HG03097 (cell line): ENCODE data around the gene RAPGEF2.
"Not testable (repeated sequence)": the region's sequence is repeated elsewhere in the genome, so short reads cannot be mapped to it uniquely, and the experiment has no call there.

Source experiments
- ATAC-seq: cut with Tn5 transposase; IDR thresholded peaks from one replicate; pipeline ENCODE4 v1.9.1; 2021; ENCODE audit not compliant: unreplicated experiment, low FRiP score

RAPGEF2 gene

DNA sequence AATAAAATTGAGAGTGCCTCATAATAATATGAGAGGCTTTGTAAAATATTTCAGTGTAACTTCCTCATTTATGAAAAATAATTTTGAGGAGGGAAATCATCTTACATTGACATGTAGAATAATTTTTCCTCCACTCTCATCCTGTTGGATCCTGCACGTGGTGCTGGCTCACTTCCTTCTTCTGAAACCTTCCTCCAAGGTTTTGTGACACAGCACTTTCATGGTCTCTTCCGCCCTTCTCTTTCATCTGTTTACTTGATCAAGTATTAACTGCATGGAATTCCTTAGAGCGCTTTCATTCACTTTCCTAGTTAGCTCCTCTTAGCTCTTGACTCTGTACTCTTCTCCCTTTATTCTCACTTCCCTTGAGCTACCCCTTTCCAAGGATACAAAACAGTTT, 246.5 kb downstream of the RAPGEF2 start:
- no peak for ATAC-seq

DNA sequence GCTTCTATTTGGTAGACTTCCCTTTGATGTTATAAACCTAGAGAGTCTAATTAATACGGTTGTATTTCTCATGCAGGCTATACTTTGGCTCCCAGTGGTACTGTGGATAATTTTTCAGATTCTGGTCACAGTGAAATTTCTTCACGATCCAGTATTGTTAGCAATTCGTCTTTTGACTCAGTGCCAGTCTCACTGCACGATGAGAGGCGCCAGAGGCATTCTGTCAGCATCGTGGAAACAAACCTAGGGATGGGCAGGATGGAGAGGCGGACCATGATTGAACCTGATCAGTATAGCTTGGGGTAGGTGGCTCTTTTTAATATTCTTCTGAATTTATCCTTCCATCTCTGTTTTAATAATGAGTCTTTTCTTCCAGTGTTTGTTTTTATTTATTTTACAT, 249.7 kb downstream of the RAPGEF2 start:
- ATAC-seq, result no peak

DNA sequence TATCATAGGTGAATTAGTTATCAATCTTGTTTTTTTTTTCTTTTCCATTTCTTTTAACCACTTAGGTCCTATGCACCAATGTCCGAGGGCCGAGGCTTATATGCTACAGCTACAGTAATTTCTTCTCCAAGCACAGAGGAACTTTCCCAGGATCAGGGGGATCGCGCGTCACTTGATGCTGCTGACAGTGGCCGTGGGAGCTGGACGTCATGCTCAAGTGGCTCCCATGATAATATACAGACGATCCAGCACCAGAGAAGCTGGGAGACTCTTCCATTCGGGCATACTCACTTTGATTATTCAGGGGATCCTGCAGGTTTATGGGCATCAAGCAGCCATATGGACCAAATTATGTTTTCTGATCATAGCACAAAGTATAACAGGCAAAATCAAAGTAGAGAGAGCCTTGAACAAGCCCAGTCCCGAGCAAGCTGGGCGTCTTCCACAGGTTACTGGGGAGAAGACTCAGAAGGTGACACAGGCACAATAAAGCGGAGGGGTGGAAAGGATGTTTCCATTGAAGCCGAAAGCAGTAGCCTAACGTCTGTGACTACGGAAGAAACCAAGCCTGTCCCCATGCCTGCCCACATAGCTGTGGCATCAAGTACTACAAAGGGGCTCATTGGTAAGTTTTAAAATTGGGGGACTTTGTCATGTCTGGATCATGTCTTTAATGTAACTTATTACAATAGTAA, 250.7 kb downstream of the RAPGEF2 start:
- no peak for ATAC-seq

DNA sequence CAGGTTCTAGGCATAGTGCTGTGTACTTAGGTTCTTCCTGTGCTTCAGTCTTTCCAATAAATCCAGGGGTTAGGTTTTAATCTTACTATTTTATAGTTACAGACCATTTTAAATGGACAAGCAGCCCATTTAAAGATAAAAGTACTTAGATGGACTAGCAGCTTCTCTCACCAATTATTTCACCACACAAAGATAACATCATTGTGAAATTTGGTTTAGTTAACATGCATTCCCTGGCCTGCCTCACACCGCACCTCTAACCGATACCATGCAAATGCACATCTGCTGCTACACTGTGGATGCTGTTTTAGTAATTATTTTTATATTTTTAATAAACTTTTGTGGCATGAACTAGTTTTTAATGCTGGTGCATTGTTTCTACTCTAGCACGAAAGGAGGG, 252.6 kb downstream of the RAPGEF2 start:
- ATAC-seq, result no peak

DNA sequence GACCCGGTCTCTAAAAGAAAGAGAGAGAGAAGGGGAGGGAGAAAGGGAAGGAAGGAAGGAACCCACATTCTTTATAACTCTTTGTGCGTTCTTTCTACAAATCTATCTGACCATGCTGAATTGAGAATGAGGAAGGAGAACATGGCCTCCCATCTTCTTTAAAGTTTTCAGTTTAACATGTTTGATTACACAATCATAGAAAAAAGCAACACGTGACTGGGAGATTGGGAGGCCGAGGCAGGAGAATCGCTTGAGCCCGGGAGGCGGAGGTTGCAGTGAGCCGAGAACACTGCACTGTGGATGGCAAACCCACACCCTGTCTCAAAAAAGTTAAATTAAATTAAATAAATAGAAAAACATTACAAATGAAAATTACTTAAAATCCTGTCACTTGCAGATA, 254.5 kb downstream of the RAPGEF2 start:
- no peak for ATAC-seq

DNA sequence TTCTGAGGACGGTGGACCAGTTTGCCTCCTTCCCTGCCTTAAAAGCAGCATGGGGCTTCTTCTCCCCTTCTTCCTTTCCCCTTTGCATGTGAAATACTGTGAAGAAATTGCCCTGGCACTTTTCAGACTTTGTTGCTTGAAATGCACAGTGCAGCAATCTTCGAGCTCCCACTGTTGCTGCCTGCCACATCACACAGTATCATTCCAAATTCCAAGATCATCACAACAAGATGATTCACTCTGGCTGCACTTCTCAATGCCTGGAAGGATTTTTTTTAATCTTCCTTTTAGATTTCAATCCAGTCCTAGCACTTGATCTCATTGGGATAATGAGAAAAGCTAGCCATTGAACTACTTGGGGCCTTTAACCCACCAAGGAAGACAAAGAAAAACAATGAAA, 255.3 kb downstream of the RAPGEF2 start:
- ATAC-seq, result no peak

DNA sequence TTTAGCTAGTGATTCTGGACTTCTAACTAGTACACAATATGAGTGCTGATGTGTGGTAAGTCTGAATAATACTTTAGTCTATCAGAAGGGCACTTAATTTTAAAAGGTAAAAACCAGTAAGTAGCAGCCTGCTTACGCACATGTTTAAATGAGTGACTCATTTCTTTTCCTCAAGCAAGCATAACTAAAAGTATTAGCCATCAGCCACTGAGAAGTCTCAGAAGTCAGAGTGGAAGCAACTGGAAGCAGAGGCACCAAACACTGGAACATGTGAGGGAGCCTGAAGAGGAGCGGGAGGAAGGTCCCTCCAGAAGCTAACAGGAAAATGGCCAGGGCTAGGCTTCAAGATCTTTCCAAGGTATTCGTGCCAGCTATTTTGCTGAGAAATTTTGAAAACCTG, 257.7 kb downstream of the RAPGEF2 start:
- ATAC-seq, result no peak

DNA sequence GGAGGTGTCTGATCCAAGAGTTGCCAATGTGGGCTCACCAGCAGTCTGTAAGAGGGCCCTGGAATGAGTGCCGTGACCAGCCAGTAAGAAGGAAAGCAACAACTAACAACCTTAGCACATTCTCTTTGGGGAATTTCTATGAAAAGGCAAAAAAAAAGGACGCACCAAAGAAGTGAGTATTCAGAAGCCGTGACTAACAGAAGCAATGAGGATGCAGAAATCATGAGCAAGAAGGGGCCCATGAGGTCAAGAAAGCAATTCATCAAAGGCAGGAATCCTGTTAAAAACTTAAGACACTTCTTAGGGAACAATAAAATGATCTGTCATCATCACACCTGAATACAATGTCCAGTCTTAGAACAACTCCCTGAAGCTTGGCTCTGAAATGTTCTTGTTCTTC, 260.5 kb downstream of the RAPGEF2 start:
- no peak for ATAC-seq

DNA sequence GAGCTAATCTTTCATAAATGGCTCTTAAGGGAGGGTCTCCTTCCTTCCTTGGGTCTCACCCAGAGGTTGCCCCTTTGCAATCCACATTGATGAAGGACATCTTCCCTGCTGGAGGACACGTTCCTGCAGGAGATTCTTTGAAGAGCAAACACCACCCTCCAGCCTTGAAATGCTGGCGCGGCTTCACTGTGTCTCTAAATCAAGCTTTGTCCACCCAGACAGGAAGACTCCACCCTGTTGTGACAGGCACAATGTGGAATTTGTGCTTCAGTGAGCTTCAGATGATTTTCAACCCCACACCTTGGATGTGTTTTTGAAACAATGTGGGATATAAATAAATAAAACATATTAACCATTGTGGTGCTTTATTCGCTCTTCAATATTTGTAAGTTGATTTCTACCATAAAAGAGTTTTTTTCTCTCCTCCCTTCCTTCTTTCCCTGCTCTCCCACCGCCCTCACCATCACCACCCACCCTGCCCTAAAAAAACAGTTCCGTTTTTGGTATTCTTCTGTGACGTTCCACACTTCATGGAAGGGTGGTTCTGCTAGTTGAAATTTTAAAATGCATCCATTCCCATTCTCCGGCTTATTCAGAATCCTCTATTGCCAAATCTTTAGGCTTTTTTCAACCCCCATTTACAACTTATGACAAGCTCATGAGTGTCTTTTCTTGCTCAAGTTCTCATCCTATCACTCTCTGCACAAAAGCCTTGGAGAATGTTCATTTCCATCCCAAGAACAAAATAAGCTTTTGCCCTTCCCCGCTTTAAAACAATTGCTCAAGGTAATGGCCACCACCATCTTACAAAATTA, 264.3 kb downstream of the RAPGEF2 start:
- ATAC-seq, result no peak

DNA sequence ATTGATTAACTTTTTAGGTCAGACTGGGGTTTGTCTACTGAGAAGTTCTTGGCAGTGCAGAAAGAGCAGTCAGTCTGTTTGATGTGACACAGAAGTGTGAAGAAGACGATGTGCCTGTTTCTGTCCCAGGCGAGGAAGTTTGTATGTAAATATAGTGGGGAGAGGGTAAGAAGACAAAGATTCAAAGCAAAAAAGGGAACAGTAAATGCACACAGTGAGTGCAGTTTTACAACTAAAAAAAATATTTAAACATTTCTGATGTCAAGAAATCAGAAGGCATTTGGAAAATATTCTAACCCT, 264.9 kb downstream of the RAPGEF2 start:
- ATAC-seq, result no peak

DNA sequence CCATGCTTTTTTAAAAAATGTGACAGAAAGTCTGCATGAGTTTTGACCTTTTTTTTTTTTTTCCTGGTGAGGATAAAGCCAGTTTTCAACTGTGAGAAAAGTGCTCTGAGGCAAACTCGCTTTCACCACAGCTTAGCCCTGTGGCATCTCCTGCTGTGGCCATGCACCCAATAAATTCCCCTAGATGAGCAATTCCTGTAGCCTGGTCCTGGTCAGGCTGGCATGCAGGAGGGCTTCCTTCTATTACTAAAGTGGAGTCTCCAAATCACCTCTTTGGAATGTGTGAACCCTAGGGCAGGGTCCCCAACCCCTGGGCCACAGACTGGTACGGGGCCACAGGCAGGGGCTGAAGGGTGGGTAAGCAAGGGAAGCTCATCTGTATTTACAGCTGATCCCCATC, 265.4 kb downstream of the RAPGEF2 start:
- ATAC-seq, result no peak

DNA sequence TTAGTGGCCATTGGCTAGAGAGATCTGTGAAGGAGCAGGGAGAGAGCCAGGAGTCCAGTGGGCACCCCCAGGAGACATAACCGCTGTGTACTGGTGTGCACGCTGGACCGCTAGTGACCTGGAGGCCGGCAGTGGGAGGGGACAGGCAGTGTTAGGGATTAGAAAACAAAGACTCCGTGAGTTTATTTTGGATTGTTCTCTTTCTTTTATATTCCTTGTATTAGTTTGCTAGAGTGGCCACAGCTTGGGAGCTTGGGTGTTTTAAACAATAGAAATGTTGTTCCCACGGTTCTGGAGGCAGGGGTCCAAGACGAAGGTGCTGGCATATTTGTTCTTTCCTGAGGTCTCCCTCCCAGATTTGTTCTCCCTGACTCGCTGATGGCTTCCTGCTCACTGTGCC, 266.4 kb downstream of the RAPGEF2 start:
- no peak for ATAC-seq

DNA sequence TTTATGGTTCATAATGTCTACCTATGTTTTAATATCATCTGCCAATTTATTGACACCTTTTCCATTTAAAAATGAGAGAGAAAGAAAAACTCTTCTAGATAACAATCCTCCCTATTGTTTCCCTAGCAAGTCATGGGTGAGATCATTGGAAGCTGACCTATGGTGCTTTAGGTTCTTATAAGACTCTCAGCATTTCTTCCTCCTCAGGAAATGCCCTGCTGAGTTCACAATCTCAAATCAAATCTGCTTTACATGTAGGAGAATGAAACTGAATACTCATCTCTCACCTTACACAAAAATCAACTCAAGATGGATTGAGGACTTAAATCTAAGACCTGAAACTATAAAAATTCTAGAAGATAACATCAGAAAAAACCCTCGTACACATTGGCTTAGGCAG, 267.4 kb downstream of the RAPGEF2 start:
- no peak for ATAC-seq

DNA sequence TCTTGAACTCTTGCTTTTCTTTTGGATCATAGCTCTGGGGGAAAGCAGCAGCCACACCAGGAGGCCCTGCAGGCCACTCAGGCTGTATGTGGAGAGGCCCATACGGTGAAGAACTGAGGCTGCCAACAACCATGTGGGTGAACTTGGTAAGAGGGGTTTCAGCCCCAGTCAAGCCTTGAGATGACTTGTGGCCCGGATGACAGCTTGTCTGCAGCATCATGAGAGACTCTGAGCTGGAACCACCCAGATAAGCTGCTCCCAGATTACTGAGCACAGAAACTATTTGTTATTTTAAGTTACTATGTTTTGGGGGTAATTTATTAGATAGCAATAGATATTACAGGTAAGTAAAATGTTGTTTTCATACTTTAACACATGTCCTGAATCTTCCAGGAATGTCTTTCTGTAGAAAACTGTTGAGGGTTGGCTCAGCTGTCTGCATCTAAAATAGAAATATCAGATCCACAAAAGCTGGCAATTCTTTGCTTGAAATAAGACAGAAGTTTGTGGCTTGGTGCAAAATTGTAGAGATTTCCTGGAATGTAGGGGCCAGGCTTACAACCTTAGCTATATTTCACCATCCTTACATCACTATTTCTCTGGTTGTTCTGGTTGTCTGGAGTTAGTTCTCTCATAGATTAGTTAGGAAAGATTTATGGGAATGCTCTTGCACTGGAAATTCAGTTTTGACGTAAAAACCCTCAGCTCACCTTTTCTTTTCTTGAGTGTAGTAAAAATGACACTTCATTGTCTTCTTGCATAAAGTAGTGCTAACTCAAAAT, 272.1 kb downstream of the RAPGEF2 start:
- ATAC-seq, result no peak

DNA sequence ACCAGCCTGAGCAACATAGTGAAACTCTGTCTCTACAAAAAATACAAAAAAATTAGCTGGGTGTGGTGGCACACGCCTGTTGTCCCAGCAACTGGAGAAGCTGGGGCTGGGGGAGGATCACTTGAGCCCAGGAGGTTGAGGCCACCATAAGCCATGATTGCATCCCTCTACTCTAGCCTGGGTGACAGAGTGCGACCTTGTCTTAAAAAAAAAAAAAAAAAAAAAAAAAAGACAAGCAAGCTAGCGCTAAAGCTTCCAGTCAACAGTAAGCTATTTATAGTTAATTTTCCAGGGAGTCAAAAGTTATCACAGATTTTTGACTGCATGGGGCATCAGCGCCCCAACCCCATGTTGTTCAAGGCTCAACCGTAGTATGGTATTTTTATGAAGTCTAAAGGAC, 273.4 kb downstream of the RAPGEF2 start:
- no peak for ATAC-seq

DNA sequence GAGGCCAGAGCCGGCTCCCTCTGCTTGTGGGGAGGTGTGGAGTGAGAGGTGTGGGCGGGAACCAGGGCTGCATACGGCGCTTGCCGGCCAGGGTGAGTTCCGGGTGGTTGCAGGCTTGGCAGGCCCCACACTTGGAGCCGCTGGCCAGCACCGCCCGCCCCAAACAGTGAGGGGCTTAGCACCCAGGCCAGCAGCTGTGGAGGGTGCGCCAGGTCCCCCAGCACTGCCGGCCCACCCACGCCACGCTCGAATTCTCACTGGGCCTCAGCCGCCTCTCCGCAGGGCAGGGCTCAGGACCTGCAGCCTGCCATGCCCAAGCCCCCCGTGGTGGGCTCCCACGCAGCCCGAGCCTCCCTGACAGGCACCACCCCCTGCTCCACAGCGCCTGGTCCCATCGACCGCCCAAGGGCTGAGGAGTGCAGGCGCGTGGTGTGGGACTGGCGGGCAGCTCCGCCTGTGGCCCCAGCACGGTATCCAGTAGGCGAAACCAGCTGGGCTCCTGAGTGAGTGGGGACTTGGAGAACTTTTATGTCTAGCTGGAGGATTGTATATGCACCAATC, 275.3 kb downstream of the RAPGEF2 start:
- ATAC-seq, result no peak

DNA sequence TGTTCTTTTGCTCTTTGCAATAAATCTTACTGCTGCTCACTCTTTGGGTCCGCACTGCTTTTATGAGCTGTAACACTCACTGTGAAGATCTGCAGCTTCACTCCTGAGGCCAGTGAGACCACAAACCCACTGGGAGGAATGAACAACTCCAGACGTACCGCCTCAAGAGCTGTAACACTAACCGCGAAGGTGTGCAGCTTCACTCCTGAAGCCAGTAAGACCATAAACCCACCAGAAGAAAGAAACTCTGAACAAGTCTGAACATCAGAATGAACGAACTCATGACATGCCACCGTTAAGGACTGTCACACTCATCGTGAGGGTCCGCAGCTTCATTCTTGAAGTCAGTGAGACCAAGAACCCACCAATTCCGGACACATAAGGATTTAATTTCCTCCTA, 276.2 kb downstream of the RAPGEF2 start:
- not testable (repeated sequence) for ATAC-seq

DNA sequence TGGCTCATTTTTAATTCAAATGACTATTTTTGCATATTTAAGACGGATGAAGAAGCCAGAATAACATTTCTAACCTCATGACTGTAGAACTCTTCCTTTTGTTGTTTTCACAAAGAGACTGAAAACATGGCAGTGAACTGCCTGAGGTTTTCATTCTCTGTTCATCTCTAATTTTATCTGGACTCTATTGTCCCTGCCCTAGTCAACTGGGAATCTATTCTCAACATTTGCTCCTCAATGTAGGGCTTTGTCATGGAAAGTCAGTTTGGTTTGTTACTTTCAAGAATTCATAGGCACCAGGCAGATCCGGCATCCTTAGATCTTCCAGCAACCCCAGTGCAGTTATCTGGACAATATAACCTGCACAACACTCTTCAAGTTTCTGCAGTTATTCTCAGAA, 277.0 kb downstream of the RAPGEF2 start:
- ATAC-seq, result no peak

DNA sequence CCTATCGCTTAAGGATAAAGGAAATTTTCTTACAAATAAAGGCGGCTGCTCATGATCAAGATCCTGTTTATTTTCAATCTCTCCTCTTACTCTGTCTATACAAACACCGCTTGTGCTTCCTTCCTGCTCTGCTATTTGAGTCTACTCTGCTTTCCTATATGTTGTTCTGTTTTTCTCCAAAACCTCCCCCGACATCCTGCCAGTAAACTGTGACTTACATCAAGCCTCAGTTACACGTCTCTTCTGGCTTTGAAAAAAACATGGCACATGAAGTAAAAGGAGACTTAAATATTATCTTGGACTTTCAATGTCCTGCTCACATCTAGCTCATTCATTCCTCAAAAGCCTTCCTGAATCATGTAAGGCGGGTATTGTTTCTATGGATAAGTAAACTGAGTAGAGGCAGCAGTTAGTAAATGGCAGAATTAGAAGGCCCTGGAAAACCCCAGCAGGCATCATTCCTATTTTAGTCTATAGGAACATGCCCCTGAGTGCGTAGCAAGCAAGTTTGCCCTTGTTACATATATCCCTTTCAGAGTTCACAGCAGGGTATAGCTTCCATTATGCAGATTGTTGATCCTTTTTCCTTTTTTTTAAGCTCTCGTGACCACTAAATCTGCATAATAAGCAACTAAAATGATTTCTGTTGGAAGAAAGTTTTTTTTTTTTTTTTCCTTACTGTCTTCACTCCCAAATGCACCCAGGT, 280.1 kb downstream of the RAPGEF2 start:
- ATAC-seq, result no peak

DNA sequence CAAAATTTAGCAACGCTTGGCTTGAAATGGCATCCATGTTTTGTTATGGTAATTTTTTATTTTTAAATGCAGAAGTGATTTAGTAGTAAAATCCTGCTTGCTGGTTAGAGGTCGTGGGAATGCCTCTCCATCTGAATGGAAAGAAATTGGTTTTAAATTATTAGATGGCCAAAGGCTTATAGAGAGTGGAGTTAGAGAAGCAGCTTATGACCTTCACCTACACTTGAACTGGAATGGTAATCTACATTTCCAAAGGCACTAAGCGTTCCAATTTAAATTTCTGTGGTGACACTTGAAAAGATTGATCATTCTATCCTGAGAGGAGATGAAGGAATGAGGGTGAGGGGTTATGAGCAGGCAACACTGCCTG, 280.7 kb downstream of the RAPGEF2 start:
- ATAC-seq, result no peak

DNA sequence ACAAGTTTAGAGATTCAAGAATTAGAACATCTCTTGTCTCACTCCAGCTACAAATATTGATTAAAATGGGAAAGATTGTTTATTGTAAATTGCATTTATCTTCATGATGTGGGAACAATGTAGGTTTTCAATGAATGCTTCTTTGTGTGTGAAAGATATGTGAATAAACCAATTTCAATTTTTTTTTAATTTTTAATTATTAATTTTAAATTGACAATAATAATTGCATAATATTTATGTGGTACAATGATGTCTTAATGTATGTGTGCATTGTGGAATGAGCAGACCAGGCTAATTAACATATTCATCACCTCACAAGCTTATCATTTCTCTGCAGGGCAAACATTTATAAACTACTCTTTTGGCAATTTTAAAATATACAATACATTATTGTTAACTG, 281.1 kb downstream of the RAPGEF2 start:
- no peak for ATAC-seq
